SK-N-SH (cell line): ENCODE data around the gene MGRN1. TPM values are rescaled to one million over a fixed set of nuclear protein-coding genes. Genes with fewer than 3 reads are reported as not detected.

ENCODE experiments used
- CTCF ChIA-PET: fragments of 300-600, 350-600 bp; formaldehyde crosslinking; extraction: SDS; loops from one replicate; lab custom pipeline; 2021; lab: Yijun Ruan, JAX
- POLR2A ChIA-PET: fragments of 350-600 bp; sonication (Branson Sonifier 250); formaldehyde crosslinking; extraction: SDS; loops from one replicate; lab custom pipeline; 2020; ENCODE audit warnings: antibody characterized with exemption, inconsistent platforms; lab: Yijun Ruan, JAX
- DNase-seq: peaks from one replicate; pipeline ENCODE4 v3.0.0; 2012
- H2AFZ ChIP-seq: fragments of 200-600 bp; sonication (generic); 2 replicates; pipeline ENCODE4 v1.8.1; 2016; ENCODE audit warnings: antibody characterized with exemption, mild to moderate bottlenecking, low read depth
- H3F3A ChIP-seq: fragments of 200-600 bp; sonication (generic); replicated peaks from 2 replicates; pipeline ENCODE3; 2016; ENCODE audit warnings: antibody characterized with exemption, mild to moderate bottlenecking; ENCODE audit not compliant: insufficient read depth
- H3K27ac ChIP-seq, 2 experiments: fragments of 200-500 bp in 1 of 2; fragments of 200-600 bp in 1 of 2; sonication (Bioruptor generic) in 1 of 2; sonication (generic), shearing (Covaris generic) in 1 of 2; 2 replicates each; pipeline versions ENCODE4 v1.5.1 to v1.6.1; 2014 to 2016; ENCODE audit warnings: low read depth in 2 of 2, inconsistent platforms in 1 of 2, low read length in 1 of 2, mild to moderate bottlenecking in 1 of 2, mixed read lengths in 1 of 2
- H3K27me3 ChIP-seq: fragments of 200-600 bp; sonication (generic), shearing (Covaris generic); 2 replicates; pipeline ENCODE4 v1.6.1; 2016; ENCODE audit warnings: mixed run types; ENCODE audit not compliant: insufficient read depth
- H3K36me3 ChIP-seq, 2 experiments: fragments of 200-500 bp in 1 of 2; fragments of 200-600 bp in 1 of 2; sonication (Bioruptor generic) in 1 of 2; sonication (generic) in 1 of 2; replicated peaks in 1 of 2; 2 replicates each; pipeline versions ENCODE3 to v1.5.1; 2014 to 2016; ENCODE audit warnings: low read length in 1 of 2, mild to moderate bottlenecking in 1 of 2; ENCODE audit not compliant: insufficient read depth in 2 of 2, control insufficient read depth in 1 of 2
- H3K4me1 ChIP-seq, 2 experiments: fragments of 200-500 bp in 1 of 2; fragments of 200-600 bp in 1 of 2; sonication (Bioruptor generic) in 1 of 2; sonication (generic), shearing (Covaris generic) in 1 of 2; 2 replicates each; pipeline versions ENCODE4 v1.5.1 to v1.6.1; 2014 to 2016; ENCODE audit warnings: low read depth in 1 of 2, low read length in 1 of 2, mixed run types in 1 of 2; ENCODE audit not compliant: insufficient read depth in 2 of 2, control insufficient read depth in 1 of 2
- H3K4me2 ChIP-seq: fragments of 200-600 bp; sonication (generic), shearing (Covaris generic); 2 replicates; pipeline ENCODE4 v1.6.1; 2017; ENCODE audit warnings: mixed run types
- H3K4me3 ChIP-seq, 2 experiments: fragments of 200-500 bp in 1 of 2; fragments of 200-600 bp in 1 of 2; sonication (Bioruptor generic) in 1 of 2; sonication (generic), shearing (Covaris generic) in 1 of 2; 2 replicates each; pipeline versions ENCODE4 v1.5.1 to v1.8.1; 2014 to 2016; ENCODE audit warnings: low read depth in 2 of 2, inconsistent platforms in 1 of 2, low read length in 1 of 2, mild to moderate bottlenecking in 1 of 2, mixed read lengths in 1 of 2, moderate library complexity in 1 of 2
- H3K79me2 ChIP-seq: fragments of 200-600 bp; sonication (generic); 2 replicates; pipeline ENCODE4 v1.8.1; 2017; ENCODE audit warnings: mild to moderate bottlenecking; ENCODE audit not compliant: insufficient read depth
- H3K9ac ChIP-seq: fragments of 200-600 bp; sonication (generic); 2 replicates; pipeline ENCODE4 v1.6.1; 2017; ENCODE audit warnings: mixed run types
- H3K9me2 ChIP-seq: fragments of 200-600 bp; sonication (generic); 2 replicates; pipeline ENCODE4 v1.6.1; 2017; ENCODE audit warnings: mixed run types
- H3K9me3 ChIP-seq: fragments of 200-600 bp; sonication (generic); 2 replicates; pipeline ENCODE4 v1.6.1; 2017; ENCODE audit warnings: mixed run types, mild to moderate bottlenecking, moderate library complexity
- H4K20me1 ChIP-seq: fragments of 200-600 bp; sonication (generic); 2 replicates; pipeline ENCODE4 v1.6.1; 2017; ENCODE audit warnings: mild to moderate bottlenecking, mixed run types; ENCODE audit not compliant: insufficient read depth
- IRF3 ChIP-seq: fragments of 150-350 bp; IDR thresholded peaks from 2 replicates; pipeline ENCODE4 v1.6.1; 2016; ENCODE audit warnings: mild to moderate bottlenecking, low read depth, low read length
- MEF2A ChIP-seq: IDR thresholded peaks from 2 replicates; pipeline ENCODE4 v1.4.0; 2012; ENCODE audit warnings: low read depth, borderline replicate concordance
- MXI1 ChIP-seq: IDR thresholded peaks from 2 replicates; pipeline ENCODE4 v1.6.1; 2012; ENCODE audit warnings: mild to moderate bottlenecking, low read depth, low read length, improper control_type of control experiment
- NRF1 ChIP-seq: IDR thresholded peaks from 2 replicates; pipeline ENCODE4 v1.6.1; 2012; ENCODE audit warnings: low read depth, mild to moderate bottlenecking, low read length
- SIN3A ChIP-seq: IDR thresholded peaks from 2 replicates; pipeline ENCODE4 v1.6.1; 2012; ENCODE audit warnings: low read depth, mild to moderate bottlenecking, low read length, moderate library complexity, borderline replicate concordance
- TEAD4 ChIP-seq: IDR thresholded peaks from 2 replicates; pipeline ENCODE4 v1.4.0; 2012; ENCODE audit warnings: mild to moderate bottlenecking, borderline replicate concordance; ENCODE audit not compliant: insufficient read depth
- WGBS: methylation state at CpG from one replicate; pipeline ENCODE4 v1.1.6; 2017; ENCODE audit warnings: low lambda C conversion rate; 5-methylcytosine and 5-hydroxymethylcytosine counted together
- polyA plus RNA-seq, 3 experiments: library from polyadenylated mRNA; depleted of rRNA; stranded (reverse); fragments of >200 nt; gene quantifications; 2 replicates each; pipeline ENCODE4 v1.2.3, GENCODE V29; 2012
- TF ChIP-seq, protein P1 (sequence below): IDR thresholded peaks from 2 replicates; pipeline ENCODE4 v1.4.0; 2012; ENCODE audit warnings: low read depth
- TF ChIP-seq, protein P2 (sequence below): IDR thresholded peaks from 2 replicates; pipeline ENCODE4 v1.4.0; 2012; ENCODE audit warnings: low read depth, borderline replicate concordance

MGRN1 gene
- polyA plus RNA-seq, 1 of the 3 experiments (the other 2 are of a cell fraction), result 13.3 TPM

DNA sequence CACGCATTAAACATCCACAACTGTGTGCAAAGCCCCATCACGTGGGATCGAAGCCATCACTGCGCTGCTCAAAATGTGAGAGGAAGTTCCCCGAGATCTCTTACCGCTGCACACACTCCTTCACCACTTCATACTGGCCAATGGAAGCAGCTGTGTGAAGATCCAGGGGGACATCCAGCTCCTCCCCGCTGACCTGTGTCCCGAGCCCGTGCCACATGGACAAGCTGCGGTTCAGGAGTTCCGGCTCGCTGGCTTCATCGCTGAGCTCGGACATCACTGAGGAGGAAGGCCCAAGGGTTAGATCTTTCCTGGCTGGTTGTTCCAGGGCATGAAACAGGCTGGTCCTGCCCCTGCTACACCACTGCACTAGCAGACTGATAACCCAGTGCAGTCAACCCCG, 105.2 kb downstream of the MGRN1 start:
- POLR2A ChIA-PET, result no interaction called here
- no peaks in the 10 kb centered on the region for H4K20me1 ChIP-seq
- no peak overlapping the region for H3K4me2 ChIP-seq
- no peaks in the 10 kb centered on the region for H3K9me3 ChIP-seq
- H3K4me3 ChIP-seq, result no peak overlapping the region
- H3F3A ChIP-seq, result no peaks in the 10 kb centered on the region
- H2AFZ ChIP-seq, result no peak overlapping the region
- no peak for TF ChIP-seq IRF3
- TF ChIP-seq NRF1, result no peak
- TF ChIP-seq, all 33 proteins: peak for 0
- CTCF ChIA-PET, result interaction anchor here (1.9 kb wide), 1 partner anchor 226 kb away, joined by 6 read pairs; no protein-coding TSS in a partner anchor
- H3K9me2 ChIP-seq, result no peaks in the 10 kb centered on the region
- H3K36me3 ChIP-seq, result peaks cover 15 to 47% of the 10 kb centered on the region in 2 experiments
- H3K4me1 ChIP-seq, result peaks cover 0 to 3% of the 10 kb centered on the region in 2 experiments; a peak in 1 of 4 replicates
- 96% methylated on average over 14 of the region's 15 CpGs for WGBS
- DNase-seq, result no peak
- H3K9ac ChIP-seq, result no peak overlapping the region
- H3K79me2 ChIP-seq, result peaks cover 57% of the 10 kb centered on the region
- H3K27me3 ChIP-seq, result no peaks in the 10 kb centered on the region
- no peak overlapping the region for H3K27ac ChIP-seq

GRCh38 chr16:4733211-4733742, 108.7 kb downstream of the MGRN1 start:
- peak overlapping the region; percentile 90; the same call in 1 of the 2 replicates for H2AFZ ChIP-seq
- no peaks in the 10 kb centered on the region for H3F3A ChIP-seq
- ChIA-PET CTCF (interaction anchor here (1.0 to 1.6 kb wide), 4 partner anchors 36 to 222 kb away, joined by 3 to 4 read pairs (median 3); no protein-coding TSS in a partner anchor), POLR2A (interaction anchor here (0.9 to 2.2 kb wide), 3 partner anchors 35 to 69 kb away, joined by 3 to 16 read pairs (median 9); partner anchors contain the start of genes ROGDI and ZNF500)
- 11% methylated on average over 17 of the region's 17 CpGs for WGBS
- H3K9me2 ChIP-seq, result no peaks in the 10 kb centered on the region
- H3K79me2 ChIP-seq, result peaks cover 55% of the 10 kb centered on the region
- peak overlapping the region; percentile 97 for H3K4me3 ChIP-seq
- H3K9ac ChIP-seq, result peak overlapping the region; percentile 88
- H3K4me2 ChIP-seq, result peak overlapping the region; percentile 93
- DNase-seq, result no peak
- H3K9me3 ChIP-seq, result no peaks in the 10 kb centered on the region
- peak overlapping the region; percentile 84 to 96; a peak in 2 of 4 replicates for H3K27ac ChIP-seq
- TF ChIP-seq, protein P1, sequence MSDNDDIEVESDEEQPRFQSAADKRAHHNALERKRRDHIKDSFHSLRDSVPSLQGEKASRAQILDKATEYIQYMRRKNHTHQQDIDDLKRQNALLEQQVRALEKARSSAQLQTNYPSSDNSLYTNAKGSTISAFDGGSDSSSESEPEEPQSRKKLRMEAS, result no peak
- TF ChIP-seq MXI1, result 0 out of 2 replicates have a peak, but pooled peaks have one; percentile 1
- TF ChIP-seq, all 33 proteins: peak for 1
- H3K36me3 ChIP-seq, result peaks cover 10 to 25% of the 10 kb centered on the region in 2 experiments
- H3K27me3 ChIP-seq, result no peaks in the 10 kb centered on the region
- peaks cover 0 to 6% of the 10 kb centered on the region in 2 experiments; a peak in 1 of 4 replicates for H3K4me1 ChIP-seq
- H4K20me1 ChIP-seq, result no peaks in the 10 kb centered on the region

GRCh38 chr16:4733747-4734062, 109.1 kb downstream of the MGRN1 start:
- Histone ChIP-seq H3K9ac (peak overlapping the region; percentile 88), H3K9me2 (no peaks in the 10 kb centered on the region), H3F3A (no peaks in the 10 kb centered on the region), H3K27me3 (no peaks in the 10 kb centered on the region), H2AFZ (peak overlapping the region; percentile 90)
- DNase-seq, result peak; percentile 61
- no peak for TF ChIP-seq SIN3A
- TF ChIP-seq, protein P2, sequence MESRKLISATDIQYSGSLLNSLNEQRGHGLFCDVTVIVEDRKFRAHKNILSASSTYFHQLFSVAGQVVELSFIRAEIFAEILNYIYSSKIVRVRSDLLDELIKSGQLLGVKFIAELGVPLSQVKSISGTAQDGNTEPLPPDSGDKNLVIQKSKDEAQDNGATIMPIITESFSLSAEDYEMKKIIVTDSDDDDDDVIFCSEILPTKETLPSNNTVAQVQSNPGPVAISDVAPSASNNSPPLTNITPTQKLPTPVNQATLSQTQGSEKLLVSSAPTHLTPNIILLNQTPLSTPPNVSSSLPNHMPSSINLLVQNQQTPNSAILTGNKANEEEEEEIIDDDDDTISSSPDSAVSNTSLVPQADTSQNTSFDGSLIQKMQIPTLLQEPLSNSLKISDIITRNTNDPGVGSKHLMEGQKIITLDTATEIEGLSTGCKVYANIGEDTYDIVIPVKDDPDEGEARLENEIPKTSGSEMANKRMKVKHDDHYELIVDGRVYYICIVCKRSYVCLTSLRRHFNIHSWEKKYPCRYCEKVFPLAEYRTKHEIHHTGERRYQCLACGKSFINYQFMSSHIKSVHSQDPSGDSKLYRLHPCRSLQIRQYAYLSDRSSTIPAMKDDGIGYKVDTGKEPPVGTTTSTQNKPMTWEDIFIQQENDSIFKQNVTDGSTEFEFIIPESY, result no peak
- no peak for TF ChIP-seq TEAD4
- no peak for TF ChIP-seq MEF2A
- TF ChIP-seq, all 33 proteins: peak for 0
- H3K36me3 ChIP-seq, result peaks cover 10 to 21% of the 10 kb centered on the region in 2 experiments
- POLR2A ChIA-PET, result interaction anchor here (0.7 to 2.2 kb wide), 9 partner anchors 11 to 225 kb away, joined by 3 to 16 read pairs (median 4); partner anchors contain the start of genes ROGDI and ZNF500
- H3K27ac ChIP-seq, result peak overlapping the region; percentile 84 to 96
- peaks cover 0 to 6% of the 10 kb centered on the region in 2 experiments; a peak in 1 of 4 replicates for H3K4me1 ChIP-seq
- peak overlapping the region; percentile 93 for H3K4me2 ChIP-seq
- 0% methylated on average over 19 of the region's 19 CpGs for WGBS
- no peaks in the 10 kb centered on the region for H3K9me3 ChIP-seq
- CTCF ChIA-PET, result interaction anchor here (1.0 to 1.6 kb wide), 5 partner anchors 36 to 223 kb away, joined by 3 to 7 read pairs (median 3); no protein-coding TSS in a partner anchor
- H3K4me3 ChIP-seq, result peak overlapping the region; percentile 97
- H4K20me1 ChIP-seq, result no peaks in the 10 kb centered on the region
- H3K79me2 ChIP-seq, result peaks cover 51% of the 10 kb centered on the region
